IMR-90 (cell line): ENCODE data around the gene SPON1. TPM values are rescaled to one million over a fixed set of nuclear protein-coding genes. Genes with fewer than 3 reads are reported as not detected.
A peak's percentile ranks its signal among the peaks of the same experiment; 100 is the strongest.

Experiments used
- ATAC-seq: fragments of 200-7000 bp; cut with Tn5 transposase; 2 replicates; pipeline ENCODE4 v1.9.1; 2020; ENCODE audit warnings: low read depth, mild to moderate bottlenecking, moderate library complexity
- BruUV-seq: library from RNA; stranded (reverse); fragments of 400-500 nt; replicated peaks from 2 replicates; lab custom pipeline; 2021; lab: Mats Ljungman, UMichigan
- CTCF ChIA-PET: fragments of 300-600 bp; formaldehyde crosslinking; extraction: SDS; loops from one replicate; lab custom pipeline; 2021; ENCODE audit warnings: antibody characterized with exemption; lab: Yijun Ruan, JAX
- POLR2A ChIA-PET: fragments of 300-600 bp; sonication (Branson Sonifier 250); formaldehyde crosslinking; loops from one replicate; lab custom pipeline; 2022; ENCODE audit warnings: antibody characterized with exemption; ENCODE audit not compliant: unreplicated experiment; lab: Charles Lee
- DNase-seq: peaks from one replicate; pipeline ENCODE4 v3.0.0; 2013
- H2AFZ ChIP-seq: replicated peaks from 2 replicates; pipeline ENCODE3; 2013; ENCODE audit warnings: low read length, mild to moderate bottlenecking; ENCODE audit not compliant: poor library complexity
- H2AK5ac ChIP-seq: 2 replicates; pipeline ENCODE4 v1.6.1; 2013; ENCODE audit warnings: low read depth, low read length, inconsistent platforms
- H2AK9ac ChIP-seq: replicated peaks from 2 replicates; pipeline ENCODE3; 2013; ENCODE audit warnings: mild to moderate bottlenecking, low read depth, low read length, moderate library complexity; ENCODE audit not compliant: poor library complexity
- H2BK120ac ChIP-seq: 2 replicates; pipeline ENCODE4 v1.6.1; 2013; ENCODE audit warnings: low read depth, low read length, inconsistent platforms
- H2BK15ac ChIP-seq: 3 replicates; pipeline ENCODE4 v1.6.1; 2013; ENCODE audit warnings: low read depth, low read length, inconsistent platforms
- H2BK20ac ChIP-seq: 2 replicates; pipeline ENCODE4 v1.6.1; 2013; ENCODE audit warnings: low read depth, mild to moderate bottlenecking, inconsistent platforms, low read length, moderate library complexity
- H2BK5ac ChIP-seq: 2 replicates; pipeline ENCODE4 v1.6.1; 2013; ENCODE audit warnings: mild to moderate bottlenecking, low read depth, low read length, inconsistent platforms; ENCODE audit not compliant: poor library complexity, severe bottlenecking
- H3K14ac ChIP-seq: replicated peaks from 2 replicates; pipeline ENCODE4 v1.6.1; 2013; ENCODE audit warnings: low read depth, low read length, inconsistent platforms
- H3K18ac ChIP-seq: 2 replicates; pipeline ENCODE4 v1.6.1; 2013; ENCODE audit warnings: low read depth, low read length, control low read depth
- H3K23ac ChIP-seq: 2 replicates; pipeline ENCODE4 v1.6.1; 2013; ENCODE audit warnings: low read depth, low read length, inconsistent platforms
- H3K27ac ChIP-seq: 2 replicates; pipeline ENCODE4 v1.5.1; 2013; ENCODE audit warnings: mild to moderate bottlenecking, control low read depth, low read length; ENCODE audit not compliant: insufficient read depth
- H3K27me3 ChIP-seq: 2 replicates; pipeline ENCODE4 v1.6.1; 2013; ENCODE audit warnings: low read length; ENCODE audit not compliant: control insufficient read depth, insufficient read depth
- H3K36me3 ChIP-seq: 2 replicates; pipeline ENCODE4 v1.6.1; 2013; ENCODE audit warnings: low read length, mixed read lengths; ENCODE audit not compliant: control insufficient read depth, insufficient read depth
- H3K4ac ChIP-seq: 2 replicates; pipeline ENCODE4 v1.6.1; 2013; ENCODE audit warnings: low read depth, low read length, inconsistent platforms
- H3K4me1 ChIP-seq: 2 replicates; pipeline ENCODE4 v1.6.1; 2013; ENCODE audit warnings: low read length, mixed read lengths; ENCODE audit not compliant: control insufficient read depth, insufficient read depth
- H3K4me2 ChIP-seq: 2 replicates; pipeline ENCODE4 v1.6.1; 2013; ENCODE audit warnings: low read depth, mild to moderate bottlenecking, control low read depth, low read length, moderate library complexity
- H3K4me3 ChIP-seq: 2 replicates; pipeline ENCODE4 v1.5.1; 2013; ENCODE audit warnings: low read depth, mild to moderate bottlenecking, control low read depth, low read length, moderate library complexity; ENCODE audit not compliant: insufficient read depth
- H3K56ac ChIP-seq: 2 replicates; pipeline ENCODE4 v1.6.1; 2013; ENCODE audit warnings: low read length, inconsistent platforms; ENCODE audit not compliant: insufficient read depth; ENCODE audit errors: extremely low read depth
- H3K79me1 ChIP-seq, 2 experiments: 2 replicates each; pipeline ENCODE4 v1.6.1; 2013; ENCODE audit warnings: low read length in 2 of 2, inconsistent platforms in 1 of 2, low read depth in 1 of 2
- H3K9ac ChIP-seq: 2 replicates; pipeline ENCODE4 v1.6.1; 2013; ENCODE audit warnings: low read depth, low read length, control low read depth
- H3K9me1 ChIP-seq: 2 replicates; pipeline ENCODE4 v1.6.1; 2013; ENCODE audit warnings: low read length, inconsistent platforms; ENCODE audit not compliant: insufficient read depth
- H3K9me3 ChIP-seq: 2 replicates; pipeline ENCODE4 v1.6.1; 2013; ENCODE audit warnings: low read length; ENCODE audit not compliant: control insufficient read depth, insufficient read depth
- H4K20me1 ChIP-seq: 2 replicates; pipeline ENCODE4 v1.6.1; 2013; ENCODE audit warnings: low read length, inconsistent platforms; ENCODE audit not compliant: insufficient read depth
- H4K5ac ChIP-seq: 2 replicates; pipeline ENCODE4 v1.6.1; 2013; ENCODE audit warnings: mild to moderate bottlenecking, low read depth, low read length, control low read depth
- H4K8ac ChIP-seq, 2 experiments: 2 replicates each; pipeline ENCODE4 v1.6.1; 2013; ENCODE audit warnings: low read depth in 2 of 2, low read length in 2 of 2, control low read depth in 1 of 2, inconsistent platforms in 1 of 2
- H4K91ac ChIP-seq: 2 replicates; pipeline ENCODE4 v1.6.1; 2013; ENCODE audit warnings: low read depth, low read length, inconsistent platforms; ENCODE audit not compliant: insufficient read depth
- BHLHE40 ChIP-seq: fragments of 150-350 bp; IDR thresholded peaks from 2 replicates; pipeline ENCODE4 v1.6.1; 2016; ENCODE audit warnings: mild to moderate bottlenecking, low read depth, low read length
- CEBPB ChIP-seq: IDR thresholded peaks from 2 replicates; pipeline ENCODE4 v1.6.1; 2012; ENCODE audit warnings: low read depth, low read length, improper control_type of control experiment
- CHD1 ChIP-seq: IDR thresholded peaks from 2 replicates; pipeline ENCODE4 v1.6.1; 2012; ENCODE audit warnings: low read depth, low read length, improper control_type of control experiment
- CTCF ChIP-seq: conservative IDR thresholded peaks from 2 replicates; pipeline ENCODE4 v1.5.1; 2012; ENCODE audit warnings: mild to moderate bottlenecking, low read depth, low read length, improper control_type of control experiment
- ELK1 ChIP-seq: fragments of 150-350 bp; IDR thresholded peaks from 2 replicates; pipeline ENCODE4 v1.6.1; 2016; ENCODE audit warnings: low read depth, mild to moderate bottlenecking, low read length, moderate library complexity, borderline replicate concordance
- FOS ChIP-seq: fragments of 150-350 bp; IDR thresholded peaks from 2 replicates; pipeline ENCODE4 v1.6.1; 2016; ENCODE audit warnings: low read depth, low read length
- NFE2L2 ChIP-seq: fragments of 150-350 bp; IDR thresholded peaks from 2 replicates; pipeline ENCODE4 v1.6.1; 2016; ENCODE audit warnings: low read depth, mild to moderate bottlenecking, low read length
- POLR2A ChIP-seq: IDR thresholded peaks from 2 replicates; pipeline ENCODE4 v1.6.1; 2012; ENCODE audit warnings: mild to moderate bottlenecking, low read depth, low read length
- RAD21 ChIP-seq: IDR thresholded peaks from 2 replicates; pipeline ENCODE4 v1.6.1; 2012; ENCODE audit warnings: low read length, improper control_type of control experiment
- SMC3 ChIP-seq: fragments of 150-350 bp; IDR thresholded peaks from 2 replicates; pipeline ENCODE4 v1.6.1; 2016; ENCODE audit warnings: low read depth, mild to moderate bottlenecking, antibody characterized with exemption, low read length, moderate library complexity
- USF2 ChIP-seq: fragments of 150-350 bp; IDR thresholded peaks from 2 replicates; pipeline ENCODE4 v1.6.1; 2017; ENCODE audit warnings: mild to moderate bottlenecking, antibody characterized with exemption, low read length, low read depth
- WGBS, 2 experiments: methylation state at CpG; one replicate each; pipeline versions ENCODE4 v1.1.5 to v1.1.7; 2013; ENCODE audit warnings: missing lambda C conversion rate in 2 of 2; ENCODE audit not compliant: insufficient read length in 1 of 2; ENCODE audit errors: extremely low coverage in 2 of 2; 5-methylcytosine and 5-hydroxymethylcytosine counted together
- dilution Hi-C: fragments of 300-500 bp; cut with HindIII; formaldehyde crosslinking; loops from one replicate; pipeline ENCODE4 v1.14.3; 2018; ENCODE audit warnings: low sequenced_read_pairs; ENCODE audit not compliant: unreplicated experiment
- in situ Hi-C: fragments of 300-500 bp; cut with MboI; formaldehyde crosslinking; loops from 3 replicates; pipeline ENCODE4 v1.14.3; 2019; ENCODE audit warnings: low sequenced_read_pairs, inconsistent platforms, mixed read lengths
- intact Hi-C: fragments of 100-400 bp; cut with micrococcal nuclease; formaldehyde crosslinking; loops from 2 replicates; pipeline ENCODE4 v1.10.0; 2022
- polyA plus RNA-seq, 3 experiments: library from polyadenylated mRNA; depleted of rRNA; stranded (reverse); fragments of >200 nt; gene quantifications; 2 replicates each; pipeline ENCODE4 v1.2.3, GENCODE V29; 2012; ENCODE audit warnings: low replicate concordance in 1 of 3
- total RNA-seq: library from RNA; depleted of rRNA; stranded (reverse); fragments of >200 nt; gene quantifications from 2 replicates; pipeline ENCODE4 v1.2.3, GENCODE V29; 2012

Gene SPON1
- total and polyA plus RNA-seq, 2 of the 4 experiments (the other 2 are of a cell fraction), result 0.62 to 0.72 TPM

- Histone ChIP-seq H2BK15ac (no peak overlapping the region), H3K79me1 (no peaks in the 10 kb centered on the region), H3K36me3 (no peaks in the 10 kb centered on the region), H3K23ac (no peak overlapping the region), H3K4me3 (no peak overlapping the region), H4K8ac (no peak overlapping the region), H2AK9ac (peak overlapping the region; percentile 25), H3K4me2 (no peak overlapping the region), H3K4ac (no peak overlapping the region), H2BK120ac (no peak overlapping the region), H3K56ac (no peak overlapping the region), H3K9me1 (no peaks in the 10 kb centered on the region), H3K27ac (no peak overlapping the region), H4K91ac (no peak overlapping the region), H3K4me1 (peaks cover 9% of the 10 kb centered on the region), H3K9ac (no peak overlapping the region), H4K5ac (no peak overlapping the region), H3K18ac (no peak overlapping the region), H2BK20ac (no peak overlapping the region), H2BK5ac (no peak overlapping the region), H3K14ac (no peak overlapping the region), H3K9me3 (no peaks in the 10 kb centered on the region), H3K27me3 (peaks cover 2% of the 10 kb centered on the region), H4K20me1 (no peaks in the 10 kb centered on the region), H2AFZ (no peak overlapping the region), H2AK5ac (no peak overlapping the region)
- ATAC-seq (no peak; the same call in 1 of the 2 replicates), DNase-seq (no peak)
- WGBS, 2 experiments, result no CpG with 5 or more reads among the region's 1 CpG
- CTCF ChIA-PET, result no interaction called here
- intact Hi-C loops (no loop called here), dilution Hi-C loops (no loop called here), in situ Hi-C loops (loop anchor here (25.0 kb wide), 1 partner anchor 627 kb away; the partner anchor contains the start of gene CYP2R1)
- BruUV-seq, result no TSS peak
- POLR2A ChIA-PET, result no interaction called here
- no peak for TF ChIP-seq NFE2L2
- TF ChIP-seq RAD21, result no peak
- TF ChIP-seq CTCF, result no peak
- TF ChIP-seq USF2, result no peak
- TF ChIP-seq CHD1, result no peak
- no peak for TF ChIP-seq BHLHE40
- no peak for TF ChIP-seq FOS
- TF ChIP-seq ELK1, result no peak
- no peak for TF ChIP-seq POLR2A
- no peak for TF ChIP-seq SMC3
- TF ChIP-seq CEBPB, result no peak
Measured at GRCh38 chr11:14259878-14260277, 297.4 kb downstream of the SPON1 start.
